GM12801 (cell line): ENCODE results near the gene APOL3.

Source experiments
- CTCF ChIP-seq: IDR thresholded peaks from one replicate; pipeline ENCODE4 v1.5.1; 2011; ENCODE audit warnings: control low read depth; ENCODE audit not compliant: insufficient read length; ENCODE audit errors: extremely low read depth

Gene APOL3

DNA sequence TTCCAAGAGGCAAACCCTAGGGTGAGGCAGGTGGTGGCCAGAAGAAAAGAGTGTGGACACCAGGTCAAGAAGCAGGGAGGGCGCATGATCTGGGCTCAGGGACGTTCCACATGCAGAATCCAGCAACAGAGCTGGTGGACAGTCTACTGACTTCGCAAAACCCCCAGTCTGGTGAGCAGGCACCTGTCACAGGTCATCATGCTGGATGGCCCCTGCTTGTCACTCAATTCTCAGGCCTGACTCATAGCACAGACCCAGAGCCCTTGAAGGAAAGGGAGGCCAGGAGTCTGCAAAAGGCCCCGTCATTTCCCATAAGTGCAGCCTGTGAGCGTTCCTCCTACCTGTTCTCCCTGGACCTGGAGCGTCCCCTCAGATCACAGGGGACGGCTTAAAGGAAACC, 22.9 kb upstream of the APOL3 start:
- TF ChIP-seq CTCF = no peak

DNA sequence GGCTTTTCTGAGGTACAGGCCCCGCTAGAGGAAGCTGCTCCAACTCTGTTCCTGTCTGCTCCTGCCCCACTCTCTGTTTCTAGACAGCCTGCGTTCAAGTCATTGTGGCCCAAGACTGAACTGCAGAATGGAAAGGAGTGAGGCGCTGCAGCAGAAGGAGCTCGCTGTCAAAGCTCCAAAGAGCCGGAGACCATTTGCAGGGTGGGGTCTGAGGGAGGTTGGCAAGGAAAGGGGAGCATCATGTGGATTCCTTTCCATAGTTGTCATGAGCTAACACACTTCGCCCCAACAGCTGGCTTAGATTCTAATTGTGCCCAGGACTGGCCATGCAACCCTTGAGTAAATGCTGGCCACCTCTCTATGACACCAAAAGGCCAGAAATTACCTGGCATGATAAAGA, 22.3 kb upstream of the APOL3 start:
- no peak for TF ChIP-seq CTCF

DNA sequence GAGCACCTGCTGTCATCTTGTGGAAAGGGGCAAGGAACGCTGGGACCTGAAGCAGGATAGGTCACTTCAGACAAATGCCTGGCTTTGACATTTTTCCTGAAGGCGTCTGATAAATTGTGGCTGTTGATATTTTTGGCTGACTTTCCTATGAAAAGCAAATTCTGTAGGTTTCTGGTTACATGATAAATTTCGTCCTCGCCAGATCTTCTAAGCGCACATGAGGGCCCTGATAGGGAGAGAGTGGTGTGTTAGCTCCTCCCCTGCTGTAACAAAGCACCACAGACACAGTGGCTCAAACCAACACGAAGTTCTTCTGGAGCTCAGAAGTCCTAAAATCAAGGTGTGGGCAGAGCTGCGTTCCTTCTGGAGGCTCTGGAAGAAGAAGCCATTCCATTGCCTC, 21.5 kb upstream of the APOL3 start:
- no peak for TF ChIP-seq CTCF

DNA sequence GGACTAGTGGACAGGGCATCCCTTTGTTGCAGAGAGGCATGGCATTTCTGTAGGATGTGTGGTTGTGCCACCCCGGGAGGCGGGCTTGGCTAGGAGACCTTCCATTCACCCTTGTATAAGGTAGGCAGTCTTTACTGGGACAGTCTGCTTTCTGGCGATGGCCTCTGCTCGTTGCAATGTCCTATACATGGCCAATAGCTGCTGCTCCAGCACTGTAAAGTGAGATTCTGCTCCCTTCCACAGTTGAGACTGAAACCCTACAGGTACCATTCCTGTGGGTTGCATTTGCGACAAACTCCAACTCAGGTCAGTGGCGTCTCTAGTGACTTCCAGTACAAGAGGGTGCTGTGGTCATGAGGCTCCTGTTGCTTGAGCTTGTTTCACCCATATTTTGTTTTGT, 20.4 kb upstream of the APOL3 start:
- TF ChIP-seq CTCF = no peak

DNA sequence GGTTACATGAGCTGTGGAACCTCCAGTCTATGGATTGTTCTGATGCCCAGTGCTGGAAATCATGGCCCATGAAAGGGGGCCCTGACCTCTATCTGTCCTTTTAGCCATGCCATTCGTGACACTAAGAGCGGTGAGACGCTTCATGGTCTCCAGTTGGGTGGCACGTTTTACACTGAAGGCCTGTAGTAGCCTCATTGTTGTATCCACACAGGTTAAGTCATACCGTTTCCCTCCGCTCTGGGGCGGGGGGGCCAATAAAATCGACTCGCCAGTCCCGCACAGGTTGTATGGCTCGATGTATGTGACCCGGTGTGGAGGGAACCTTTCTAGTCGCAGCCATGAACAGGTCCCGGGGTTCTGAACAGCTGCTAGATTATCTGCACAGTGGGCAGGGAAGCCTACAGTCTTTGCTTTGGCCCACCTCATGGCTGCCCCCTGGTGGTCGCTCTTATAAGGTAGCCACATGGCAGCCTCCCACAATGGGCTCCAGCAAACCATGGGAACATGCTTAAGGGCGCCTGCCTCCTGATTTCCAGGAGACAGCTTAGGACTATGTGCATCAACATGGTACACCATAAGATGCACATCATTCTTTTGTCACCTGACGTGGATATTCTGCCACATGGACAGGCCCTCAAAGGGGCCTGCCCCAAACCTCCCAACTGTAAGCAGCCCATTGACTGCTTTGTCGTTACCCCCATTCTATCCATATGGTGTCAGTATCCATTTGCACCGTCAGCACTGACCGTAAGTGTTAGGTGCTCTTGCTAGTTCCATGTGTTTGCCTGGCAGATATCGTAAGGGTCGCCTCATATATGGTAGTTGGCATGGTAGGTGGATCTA, 19.7 kb upstream of the APOL3 start:
- no peak for TF ChIP-seq CTCF

- no peak for TF ChIP-seq CTCF
Measured at GRCh38 chr22:36177160-36177559, 16.6 kb upstream of the APOL3 start.

GRCh38 chr22:36175892-36176291, 15.3 kb upstream of the APOL3 start:
- TF ChIP-seq CTCF = no peak
